Measurements from ENCODE around the gene HNRNPR.

DNA sequence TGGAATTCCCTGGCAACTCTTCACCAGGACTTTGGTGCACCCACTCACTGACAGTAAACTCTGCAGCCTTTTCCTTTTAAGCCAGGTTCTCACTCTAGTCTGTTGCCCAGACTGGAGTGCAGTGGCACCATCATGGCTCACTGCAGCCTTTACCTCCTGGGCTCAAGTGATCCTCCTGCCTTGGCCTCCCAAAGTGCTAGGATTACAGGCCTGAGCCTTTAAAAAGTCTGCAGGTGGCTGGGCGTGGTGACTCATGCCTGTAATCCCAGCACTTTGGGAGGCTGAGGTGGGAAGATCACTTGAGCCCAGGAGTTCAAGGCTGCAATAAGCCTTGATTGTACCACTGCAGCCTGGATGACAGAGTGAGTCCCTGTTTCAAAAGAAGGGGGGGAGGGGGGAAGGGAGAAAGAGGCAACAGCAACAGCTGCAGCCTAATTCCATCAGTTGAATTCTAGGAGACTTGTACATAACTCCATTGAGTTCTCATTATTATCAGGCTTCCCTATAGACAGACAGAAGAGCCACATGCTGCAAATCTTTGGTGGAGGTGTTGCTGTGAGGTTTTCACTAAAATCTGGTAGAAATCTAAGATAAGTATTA, 8.1 kb upstream of the HNRNPR start:
- TF ChIP-seq, protein P1, sequence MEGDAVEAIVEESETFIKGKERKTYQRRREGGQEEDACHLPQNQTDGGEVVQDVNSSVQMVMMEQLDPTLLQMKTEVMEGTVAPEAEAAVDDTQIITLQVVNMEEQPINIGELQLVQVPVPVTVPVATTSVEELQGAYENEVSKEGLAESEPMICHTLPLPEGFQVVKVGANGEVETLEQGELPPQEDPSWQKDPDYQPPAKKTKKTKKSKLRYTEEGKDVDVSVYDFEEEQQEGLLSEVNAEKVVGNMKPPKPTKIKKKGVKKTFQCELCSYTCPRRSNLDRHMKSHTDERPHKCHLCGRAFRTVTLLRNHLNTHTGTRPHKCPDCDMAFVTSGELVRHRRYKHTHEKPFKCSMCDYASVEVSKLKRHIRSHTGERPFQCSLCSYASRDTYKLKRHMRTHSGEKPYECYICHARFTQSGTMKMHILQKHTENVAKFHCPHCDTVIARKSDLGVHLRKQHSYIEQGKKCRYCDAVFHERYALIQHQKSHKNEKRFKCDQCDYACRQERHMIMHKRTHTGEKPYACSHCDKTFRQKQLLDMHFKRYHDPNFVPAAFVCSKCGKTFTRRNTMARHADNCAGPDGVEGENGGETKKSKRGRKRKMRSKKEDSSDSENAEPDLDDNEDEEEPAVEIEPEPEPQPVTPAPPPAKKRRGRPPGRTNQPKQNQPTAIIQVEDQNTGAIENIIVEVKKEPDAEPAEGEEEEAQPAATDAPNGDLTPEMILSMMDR (optimal IDR thresholded peaks at IDR 0.05 in 1 of 3, IDR thresholded peaks at IDR 0.05 in 1 of 3, conservative IDR thresholded peaks at IDR 0.05 in 1 of 3; ENCODE audit: extremely low read depth in 1 of 3, insufficient read depth in 2 of 3, low read length in 3 of 3): no peak
- no peak for TF ChIP-seq EZH2 (IDR thresholded peaks at IDR 0.05; ENCODE audit: low read length)
